HEK293T (cell line): ENCODE results near the gene FSD1.

Source experiments
- CTCF ChIA-PET: fragments of 350-600 bp; formaldehyde crosslinking; extraction: SDS; loops from one replicate; lab custom pipeline; 2021; ENCODE audit warnings: antibody characterized with exemption, inconsistent platforms; lab: Yijun Ruan, JAX
- POLR2A ChIA-PET: fragments of 350-600 bp; formaldehyde crosslinking; extraction: SDS; loops from one replicate; lab custom pipeline; 2020; ENCODE audit warnings: antibody characterized with exemption, inconsistent platforms; lab: Yijun Ruan, JAX
- DNase-seq: peaks from one replicate; pipeline ENCODE4 v3.0.0; 2012; ENCODE audit warnings: mixed read lengths; ENCODE audit errors: extremely low spot score
- ARNT ChIP-seq: fragments of 450-650 bp; IDR thresholded peaks from 2 replicates; pipeline ENCODE4 v1.6.1; 2017; ENCODE audit warnings: mild to moderate bottlenecking
- BHLHE40 ChIP-seq: fragments of 450-650 bp; IDR thresholded peaks from 2 replicates; pipeline ENCODE4 v1.6.1; 2016; ENCODE audit warnings: mild to moderate bottlenecking, moderate library complexity, borderline replicate concordance
- CTBP1 ChIP-seq: fragments of 450-650 bp; IDR thresholded peaks from 2 replicates; pipeline ENCODE4 v1.6.1; 2016; ENCODE audit warnings: borderline replicate concordance
- ELF4 ChIP-seq: fragments of 450-650 bp; IDR thresholded peaks from 2 replicates; pipeline ENCODE4 v1.6.1; 2017; ENCODE audit warnings: antibody characterized with exemption
- FOXA1 ChIP-seq: fragments of 450-650 bp; IDR thresholded peaks from 2 replicates; pipeline ENCODE4 v1.6.1; 2016; ENCODE audit warnings: mild to moderate bottlenecking
- FOXK2 ChIP-seq: fragments of 450-650 bp; IDR thresholded peaks from 2 replicates; pipeline ENCODE4 v1.6.1; 2016; ENCODE audit warnings: mild to moderate bottlenecking
- FOXM1 ChIP-seq: fragments of 450-650 bp; IDR thresholded peaks from 2 replicates; pipeline ENCODE4 v1.6.1; 2017; ENCODE audit warnings: mild to moderate bottlenecking, borderline replicate concordance
- HDGF ChIP-seq: fragments of 450-650 bp; IDR thresholded peaks from 2 replicates; pipeline ENCODE4 v1.6.1; 2017; ENCODE audit warnings: antibody characterized with exemption, borderline replicate concordance
- L3MBTL2 ChIP-seq: fragments of 450-650 bp; conservative IDR thresholded peaks from 2 replicates; pipeline ENCODE4 v1.6.1; 2016; ENCODE audit warnings: mild to moderate bottlenecking
- LEF1 ChIP-seq: fragments of 450-650 bp; IDR thresholded peaks from 2 replicates; pipeline ENCODE4 v1.6.1; 2017; ENCODE audit warnings: mild to moderate bottlenecking, borderline replicate concordance
- NFRKB ChIP-seq: fragments of 450-650 bp; IDR thresholded peaks from 2 replicates; pipeline ENCODE4 v1.6.1; 2016; ENCODE audit warnings: mild to moderate bottlenecking, moderate library complexity
- PKNOX1 ChIP-seq: fragments of 450-650 bp; IDR thresholded peaks from 2 replicates; pipeline ENCODE4 v1.6.1; 2016
- SP1 ChIP-seq: fragments of 450-650 bp; IDR thresholded peaks from 2 replicates; pipeline ENCODE4 v1.6.1; 2017
- SUZ12 ChIP-seq: fragments of 450-650 bp; IDR thresholded peaks from 2 replicates; pipeline ENCODE4 v1.6.1; 2016; ENCODE audit warnings: mild to moderate bottlenecking
- TARDBP ChIP-seq: fragments of 450-650 bp; IDR thresholded peaks from 2 replicates; pipeline ENCODE4 v1.6.1; 2016
- ZNF384 ChIP-seq: fragments of 450-650 bp; IDR thresholded peaks from 2 replicates; pipeline ENCODE4 v1.6.1; 2016

FSD1 gene

GRCh38 chr19:4370418-4371041 lies 66.1 kb downstream of the FSD1 start:
- TF ChIP-seq SP1 (no peak), CTBP1 (no peak), ARNT (no peak), L3MBTL2 (no peak), FOXA1 (no peak), ZNF384 (no peak), PKNOX1 (no peak), LEF1 (no peak), NFRKB (no peak), FOXM1 (no peak)
- DNase-seq, result no peak
- POLR2A ChIA-PET, result interaction anchor here (1.4 kb wide), 1 partner anchor 32 kb away, joined by 5 read pairs; the partner anchor contains the start of gene CHAF1A
- CTCF ChIA-PET, result interaction anchor here (0.7 kb wide), 1 partner anchor 30 kb away, joined by 3 read pairs; the partner anchor contains the start of gene SH3GL1

- TF ChIP-seq TARDBP (no peak), FOXM1 (no peak)
- CTCF ChIA-PET, result no interaction called here
- no peak for DNase-seq
- POLR2A ChIA-PET, result no interaction called here
Measured at GRCh38 chr19:4371247-4372164, 67.1 kb downstream of the FSD1 start.

- POLR2A ChIA-PET, result no interaction called here
- TF ChIP-seq ELF4, result no peak
- no peak for TF ChIP-seq ARNT
- TF ChIP-seq CTBP1, result no peak
- TF ChIP-seq NFRKB, result no peak
- no peak for TF ChIP-seq FOXK2
- no peak for DNase-seq
- CTCF ChIA-PET, result no interaction called here
Measured at GRCh38 chr19:4372165-4373012, 68.0 kb downstream of the FSD1 start.

- no peak for TF ChIP-seq ZNF384
- TF ChIP-seq LEF1, result no peak
- TF ChIP-seq BHLHE40, result no peak
- no peak for TF ChIP-seq TARDBP
- no peak for TF ChIP-seq ELF4
- TF ChIP-seq CTBP1, result no peak
- no peak for TF ChIP-seq NFRKB
- no peak for TF ChIP-seq FOXM1
- no peak for TF ChIP-seq FOXA1
- no peak for TF ChIP-seq SUZ12
- no peak for TF ChIP-seq FOXK2
- TF ChIP-seq SP1, result no peak
- TF ChIP-seq HDGF, result no peak
- no peak for TF ChIP-seq L3MBTL2
- no peak for TF ChIP-seq ARNT
- no peak for TF ChIP-seq PKNOX1
- CTCF ChIA-PET, result no interaction called here
- POLR2A ChIA-PET, result no interaction called here
- no peak for DNase-seq
Measured at GRCh38 chr19:4373013-4373367, 68.6 kb downstream of the FSD1 start.
